ENCODE data around the gene BCAT1. TPM values are rescaled to one million over a fixed set of nuclear protein-coding genes. Genes with fewer than 3 reads are reported as not detected.

BCAT1 gene
- total and polyA plus RNA-seq, 2 of the 8 experiments (the other 6 are each of a cell fraction or from before 2014, with no cell fraction given), result 19.7 to 263 TPM

GRCh38 chr12:24911271-24911791, 37.6 kb downstream of the BCAT1 start:
- Histone ChIP-seq H3K4me2 (ENCODE audit: insufficient read depth in 1 of 2, low read depth in 2 of 2, low read length in 2 of 2) (no peak overlapping the region), H3K9ac (replicated peaks in 1 of 4; ENCODE audit: extremely low read depth in 1 of 4, low read depth in 3 of 4, low read length in 3 of 4) (no peak overlapping the region), H3K9me3 (ENCODE audit: insufficient read depth in 2 of 2, low read depth in 1 of 2, low read length in 1 of 2) (no peaks in the 10 kb centered on the region), H4K5ac (ENCODE audit: insufficient read length, low read depth, low read length) (no peak overlapping the region), H2AFZ (ENCODE audit: low read length) (no peak overlapping the region), H3K79me1 (ENCODE audit: low read depth, low read length) (peaks cover 5% of the 10 kb centered on the region; the same call in 1 of the 2 replicates), H2BK12ac (ENCODE audit: low read depth, low read length) (0 out of 2 replicates have a peak overlapping the region, but pooled peaks have one; percentile 60), H3K27me3 (replicated peaks in 1 of 4; ENCODE audit: control insufficient read depth in 3 of 4, extremely low read depth in 1 of 4, insufficient read depth in 3 of 4, low read length in 3 of 4) (no peaks in the 10 kb centered on the region), H2BK15ac (ENCODE audit: low read length) (0 out of 2 replicates have a peak overlapping the region, but pooled peaks have one; percentile 92), H3K36me3 (ENCODE audit: control insufficient read depth in 2 of 4, insufficient read depth in 4 of 4, low read length in 3 of 4) (peaks cover 0 to 10% (median 0%) of the 10 kb centered on the region in 4 experiments; a peak in 2 of 8 replicates), H2BK20ac (ENCODE audit: low read length) (no peak overlapping the region), H3K23ac (ENCODE audit: insufficient read length) (no peak overlapping the region), H3K27ac (ENCODE audit: low read depth, low read length) (no peak overlapping the region), H3K4ac (replicated peaks; ENCODE audit: insufficient read length, low read depth, low read length) (peak overlapping the region; percentile 59), H3K56ac (replicated peaks; ENCODE audit: insufficient read length, low read depth, low read length) (no peak overlapping the region), H3K4me1 (replicated peaks in 1 of 4; ENCODE audit: control insufficient read depth in 3 of 4, insufficient read depth in 4 of 4, low read length in 3 of 4) (peaks cover 0 to 7% (median 2%) of the 10 kb centered on the region in 4 experiments; a peak in 3 of 7 replicates), H3K79me2 (ENCODE audit: control insufficient read depth in 1 of 2, insufficient read depth in 2 of 2, low read length in 2 of 2) (peaks cover 0 to 88% of the 10 kb centered on the region in 2 experiments; a peak in 2 of 4 replicates), H2BK5ac (ENCODE audit: low read depth, low read length) (no peak overlapping the region; the same call in 1 of the 2 replicates), H3K4me3 (ENCODE audit: extremely low read depth in 1 of 4, insufficient read depth in 2 of 4, low read depth in 3 of 4, low read length in 4 of 4) (no peak overlapping the region), H4K20me1 (replicated peaks in 1 of 2; ENCODE audit: control insufficient read depth in 1 of 2, insufficient read depth in 2 of 2, low read length in 2 of 2) (peaks cover 6 to 10% of the 10 kb centered on the region in 2 experiments), H4K91ac (replicated peaks; ENCODE audit: insufficient read length, low read length) (no peak overlapping the region), H3K23me2 (ENCODE audit: low read depth, low read length) (no peaks in the 10 kb centered on the region), H3K18ac (ENCODE audit: extremely low read depth, low read length) (0 out of 2 replicates have a peak overlapping the region, but pooled peaks have one; percentile 28), H3K14ac (ENCODE audit: insufficient read length) (no peak overlapping the region), H2AK5ac (ENCODE audit: low read depth, low read length) (peak overlapping the region; percentile 75; the same call in 1 of the 2 replicates), H2BK120ac (replicated peaks; ENCODE audit: low read depth, low read length) (no peak overlapping the region), H4K8ac (ENCODE audit: extremely low read depth, insufficient read depth, low read length) (no peak overlapping the region)
- ChIA-PET CTCF (ENCODE audit: partially characterized antibody) (no interaction called here), POLR2A (ENCODE audit: partially characterized antibody) (interaction anchor here (1.0 to 9.5 kb wide), 7 partner anchors 8 to 35 kb away, joined by 3 to 125 read pairs (median 9); partner anchors contain the start of gene BCAT1)
- FAIRE-seq (no peak), DNase-seq (ENCODE audit: low read depth in 1 of 2, low spot score in 2 of 2) (peak in 1 of 2 experiments; percentile 37)
- 74% methylated on average over 9 of the region's 9 CpGs; no CpG with 5 or more reads in 1 of the 2 experiments for WGBS, 2 experiments (ENCODE audit: extremely low coverage in 1 of 2, insufficient coverage in 1 of 2, insufficient read length in 1 of 2, insufficient replicate concordance in 2 of 2, low coverage in 1 of 2, low lambda C conversion rate in 2 of 2, missing lambda C conversion rate in 1 of 2)
- no peak for TF ChIP-seq POLR2A (IDR thresholded peaks at IDR 0.05; ENCODE audit: control extremely low read depth in 1 of 2, low read depth in 2 of 2, low read length in 2 of 2)
- TF ChIP-seq BACH1 (IDR thresholded peaks at IDR 0.05; ENCODE audit: low read length), result no peak
- no peak for TF ChIP-seq ATF2 (IDR thresholded peaks at IDR 0.05; ENCODE audit: low read length)
- peak; percentile 22; the same call in 1 of the 2 replicates for TF ChIP-seq EGR1 (IDR thresholded peaks at IDR 0.05; ENCODE audit: borderline replicate concordance, low read depth, low read length)
- no peak for TF ChIP-seq GTF2F1 (IDR thresholded peaks at IDR 0.05; ENCODE audit: borderline replicate concordance, low read depth, low read length)
- no peak for TF ChIP-seq SUZ12 (IDR thresholded peaks at IDR 0.05; ENCODE audit: low read length)
- no peak for TF ChIP-seq JUN (IDR thresholded peaks at IDR 0.05; ENCODE audit: low read depth, low read length)
- no peak for TF ChIP-seq E2F6 (IDR thresholded peaks at IDR 0.05)

All from H1 (cell line).